Dermis blood vessel endothelial cell (primary cell): ENCODE data around the gene MGAT4B. TPM values are rescaled to one million over a fixed set of nuclear protein-coding genes. Genes with fewer than 3 reads are reported as not detected.
"Not testable (repeated sequence)": the region's sequence is repeated elsewhere in the genome, so short reads cannot be mapped to it uniquely, and the experiment has no call there.

Experiments used
- DNase-seq: peaks from one replicate; pipeline ENCODE4 v3.0.0; 2010
- total RNA-seq: library from RNA; depleted of rRNA; stranded (reverse); fragments of >200 nt; gene quantifications from 2 replicates; pipeline ENCODE4 v1.2.3, GENCODE V29; 2014

Gene MGAT4B
- total RNA-seq, 1 donor from 2014 or later, result 229 TPM

- DNase-seq, result no peak
Measured at GRCh38 chr5:179794171-179794570, 12.5 kb downstream of the MGAT4B start.

DNA sequence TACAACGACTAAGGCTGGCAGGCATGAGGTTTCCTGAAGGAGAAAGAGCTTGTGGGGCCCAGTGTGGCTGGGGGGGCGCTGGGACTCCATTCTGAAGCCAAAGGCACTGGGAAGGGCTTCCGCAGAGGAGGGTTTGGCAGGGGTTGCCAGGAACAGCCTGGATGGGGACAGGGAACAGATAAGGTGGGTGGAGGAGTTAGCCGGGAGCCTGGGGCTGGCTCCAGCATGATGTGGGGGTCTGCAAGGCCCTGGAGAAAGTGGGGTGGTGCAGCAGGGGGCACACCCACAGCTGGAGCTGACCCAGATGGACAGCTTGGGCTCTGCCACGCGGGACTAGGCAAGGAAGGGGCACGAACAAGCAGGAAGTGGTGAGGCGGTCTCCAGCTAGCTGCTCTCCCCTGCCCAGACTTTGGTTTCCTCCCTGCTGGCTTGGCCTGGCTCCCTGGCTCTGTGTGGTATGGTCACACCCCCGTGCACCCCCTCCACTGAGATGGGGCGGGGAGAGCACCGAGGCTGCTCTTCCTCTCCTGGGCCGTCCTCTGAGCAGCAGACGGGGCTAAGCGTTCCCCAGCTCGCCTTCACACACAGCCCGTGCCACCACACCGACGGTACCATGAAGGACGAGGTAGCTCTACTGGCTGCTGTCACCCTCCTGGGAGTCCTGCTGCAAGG, 13.1 kb downstream of the MGAT4B start, which contains the start of gene LTC4S:
Gene LTC4S, plus strand, starts transcription at position 519 of the 672 bp plus-strand sequence. Its CDS starts 95 bp downstream, at position 614.
- peak; percentile 44 for DNase-seq

DNA sequence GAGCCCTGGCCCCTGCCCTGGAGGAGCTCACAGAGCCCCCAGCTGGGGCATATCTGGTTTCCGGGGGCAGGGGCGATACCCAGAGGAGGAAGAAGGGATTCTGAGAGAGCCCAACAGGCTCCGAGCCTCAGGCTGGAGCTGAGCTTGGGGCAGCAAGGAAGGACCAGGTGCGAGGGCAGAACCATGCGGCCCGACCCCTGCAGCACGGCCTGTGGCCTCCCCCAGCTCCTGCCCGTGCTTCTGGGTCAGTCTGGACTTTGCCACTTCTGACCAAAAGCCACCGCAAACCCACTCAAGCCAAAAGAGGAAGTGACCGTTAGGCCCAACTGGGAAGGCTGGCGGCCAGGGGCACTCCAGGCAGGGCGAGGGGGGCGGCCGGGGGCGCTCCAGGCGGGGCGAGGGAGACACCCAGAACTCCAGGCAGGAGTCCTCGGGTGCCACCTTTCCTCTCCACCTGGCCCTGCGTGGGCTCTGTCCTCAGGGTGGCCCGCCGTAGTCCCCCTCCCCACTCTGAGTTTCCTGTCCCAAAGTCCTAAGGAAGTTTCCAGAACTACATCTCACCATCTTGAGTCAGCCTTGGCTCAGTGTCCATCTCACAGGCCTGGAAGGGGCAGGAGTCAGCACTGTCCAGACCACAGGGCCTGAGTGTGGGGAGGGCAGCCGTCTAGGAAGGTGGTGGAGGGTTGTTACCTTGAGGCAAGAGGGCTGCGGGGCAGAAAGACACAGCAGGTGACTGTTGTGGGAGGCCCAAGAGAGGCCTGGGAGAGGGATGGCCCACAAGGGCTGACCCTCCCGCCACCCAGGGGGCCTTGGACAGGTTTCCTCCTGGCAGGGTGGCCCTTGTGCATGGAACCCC, 13.8 kb downstream of the MGAT4B start:
- DNase-seq, result no peak

GRCh38 chr5:179791881-179792611, 14.6 kb downstream of the MGAT4B start:
- no peak for DNase-seq

DNA sequence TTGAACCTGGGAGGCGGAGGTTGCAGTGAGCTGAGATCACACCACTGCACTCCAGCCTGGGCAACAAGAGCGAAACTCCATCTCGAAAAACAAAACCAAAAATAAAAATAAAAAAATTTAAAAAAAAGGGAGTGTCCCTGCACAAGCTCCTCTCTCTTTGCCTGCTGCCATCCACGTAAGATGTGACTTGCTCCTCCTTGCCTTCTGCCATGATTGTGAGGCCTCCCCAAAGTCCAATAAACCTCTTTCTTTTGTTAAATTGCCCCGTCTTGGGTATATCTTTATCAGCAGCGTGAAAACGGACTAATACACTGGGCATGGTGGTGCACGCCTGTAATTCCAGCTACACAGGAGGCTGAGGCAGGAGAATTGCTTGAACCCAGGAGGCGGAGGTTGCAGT, 17.4 kb downstream of the MGAT4B start:
- DNase-seq, result not testable (repeated sequence)

DNA sequence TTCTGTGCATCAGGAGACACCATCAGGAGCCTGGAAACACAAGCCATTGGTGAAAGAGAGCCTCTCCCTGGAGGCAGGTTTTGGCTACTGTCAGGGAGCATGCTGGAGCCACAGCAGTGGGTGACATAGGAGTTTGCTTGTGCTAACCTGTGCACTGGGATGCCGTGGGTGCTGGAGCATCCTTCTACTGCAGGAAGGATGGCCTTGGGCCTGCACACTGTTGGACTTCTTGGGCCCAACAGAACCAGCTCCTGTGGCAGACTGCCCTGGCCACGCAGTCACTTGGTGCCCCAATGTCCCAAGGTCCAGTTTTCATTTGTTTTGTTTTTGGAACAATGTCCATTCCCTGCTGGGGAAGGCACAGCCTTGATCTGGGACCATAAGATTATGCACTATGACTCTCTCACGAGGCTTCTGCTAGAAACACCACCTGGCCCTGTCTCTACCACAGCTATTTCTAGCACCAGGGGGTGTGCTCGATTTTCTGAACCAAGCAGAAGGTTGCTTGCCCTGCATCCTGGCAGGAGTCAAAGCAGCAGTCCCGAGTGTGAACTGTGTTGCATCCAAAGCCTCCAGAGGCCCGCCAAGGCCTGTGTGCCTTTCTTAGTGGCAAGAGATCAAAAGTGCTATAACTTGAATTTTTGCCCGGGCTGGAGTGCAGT, 18.3 kb downstream of the MGAT4B start:
- no peak for DNase-seq

GRCh38 chr5:179786861-179787260, 19.8 kb downstream of the MGAT4B start:
- DNase-seq, result no peak

DNA sequence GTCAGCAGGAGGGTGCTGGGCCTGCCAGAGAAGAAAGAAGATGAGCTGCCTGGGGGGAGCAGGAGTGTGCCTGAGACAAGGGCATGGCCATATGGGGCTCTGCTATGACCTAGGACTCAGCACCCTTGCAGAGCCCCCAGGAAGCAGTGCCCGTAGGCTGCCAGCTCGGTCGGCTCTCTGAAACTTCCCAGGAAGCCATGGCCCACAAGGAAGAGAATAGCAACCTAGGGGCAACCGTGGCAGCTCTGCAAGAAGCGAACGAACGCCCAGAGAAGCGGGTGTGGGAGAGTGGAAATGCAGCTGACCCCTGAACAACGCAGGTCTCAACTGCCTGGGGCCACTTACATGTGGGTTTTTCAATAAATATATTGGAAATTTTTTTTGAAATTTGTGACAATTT, 23.5 kb downstream of the MGAT4B start:
- DNase-seq, result no peak

DNA sequence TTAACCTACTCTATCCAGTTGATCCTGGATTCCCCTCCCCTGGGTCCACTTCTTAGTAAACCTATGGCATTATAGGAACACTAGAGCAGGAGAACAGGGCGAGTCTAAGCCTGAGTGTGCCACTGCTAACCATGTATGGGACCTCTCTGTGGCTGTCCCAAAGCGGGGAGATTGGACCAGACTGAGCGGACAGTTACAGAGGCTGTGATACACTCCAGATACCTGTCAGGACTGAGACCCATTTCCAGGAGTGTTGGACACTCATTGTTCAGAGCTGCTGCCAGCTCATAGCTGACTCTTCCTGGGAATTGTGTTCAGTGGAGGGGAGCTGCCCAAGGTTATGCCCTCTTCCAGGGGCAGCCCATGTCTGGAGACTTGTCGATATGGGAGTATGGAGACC, 24.8 kb downstream of the MGAT4B start:
- no peak for DNase-seq

DNA sequence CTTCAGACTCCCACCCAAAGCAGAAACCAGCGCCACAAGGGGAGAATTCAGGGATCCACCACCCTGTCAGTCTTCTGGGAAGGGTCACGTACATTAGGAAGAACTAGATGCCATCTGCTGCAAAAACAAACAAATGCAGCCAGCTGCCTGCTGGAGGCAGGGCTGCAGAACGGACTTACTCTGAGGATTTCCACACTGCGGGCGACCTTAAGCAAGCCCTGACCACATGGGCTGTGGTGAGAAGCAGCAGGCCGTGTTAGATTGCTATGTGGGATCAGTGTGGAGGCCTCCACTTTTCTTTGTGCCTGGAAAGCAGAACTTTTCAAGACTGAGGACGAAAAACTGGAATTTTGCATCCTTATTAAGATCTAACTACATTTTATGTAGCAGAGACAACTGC, 26.3 kb downstream of the MGAT4B start:
- DNase-seq, result no peak

DNA sequence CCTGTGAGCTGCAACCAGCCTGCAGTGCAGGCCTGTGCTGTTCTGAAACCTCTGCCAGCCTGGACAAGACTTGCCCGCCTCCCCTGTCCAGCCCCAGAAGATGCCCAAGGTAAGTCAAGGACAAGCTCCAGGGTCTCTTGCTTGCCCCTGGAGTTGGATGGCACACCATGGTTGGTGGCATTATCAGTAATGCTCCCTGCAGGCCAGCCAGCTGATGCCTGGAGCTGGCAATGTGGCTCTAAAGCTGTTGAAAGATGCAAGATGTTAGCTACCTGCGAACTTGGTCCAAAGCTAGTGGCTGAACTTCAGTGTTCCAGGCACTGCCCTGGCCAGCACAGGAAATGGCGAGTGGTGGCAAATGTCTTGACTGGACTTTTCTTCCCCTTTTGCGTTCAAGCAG, 26.8 kb downstream of the MGAT4B start:
- no peak for DNase-seq

GRCh38 chr5:179778591-179778990, 28.1 kb downstream of the MGAT4B start:
- no peak for DNase-seq

- DNase-seq, result peak; percentile 40
Measured at GRCh38 chr5:179777909-179778308, 28.8 kb downstream of the MGAT4B start.

DNA sequence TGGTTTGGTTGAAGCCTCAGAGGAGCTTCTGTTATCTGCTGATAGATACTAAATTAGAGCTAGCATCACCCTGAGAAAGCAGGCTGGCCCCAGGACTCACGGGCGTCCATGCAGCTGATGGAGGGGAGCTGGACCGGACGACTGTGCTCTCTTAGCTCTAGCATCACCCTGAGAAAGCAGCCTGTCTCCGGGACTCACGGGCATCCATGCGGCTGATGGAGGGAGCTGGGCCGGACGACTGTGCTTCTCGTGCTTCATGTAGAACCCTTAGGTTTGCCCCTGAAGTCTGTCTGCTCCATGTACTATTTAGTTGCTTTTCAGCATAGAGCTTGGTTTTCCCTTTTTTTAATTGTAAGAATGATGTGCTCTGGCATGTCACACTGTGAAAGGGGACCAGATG, 29.2 kb downstream of the MGAT4B start:
- DNase-seq, result no peak

DNA sequence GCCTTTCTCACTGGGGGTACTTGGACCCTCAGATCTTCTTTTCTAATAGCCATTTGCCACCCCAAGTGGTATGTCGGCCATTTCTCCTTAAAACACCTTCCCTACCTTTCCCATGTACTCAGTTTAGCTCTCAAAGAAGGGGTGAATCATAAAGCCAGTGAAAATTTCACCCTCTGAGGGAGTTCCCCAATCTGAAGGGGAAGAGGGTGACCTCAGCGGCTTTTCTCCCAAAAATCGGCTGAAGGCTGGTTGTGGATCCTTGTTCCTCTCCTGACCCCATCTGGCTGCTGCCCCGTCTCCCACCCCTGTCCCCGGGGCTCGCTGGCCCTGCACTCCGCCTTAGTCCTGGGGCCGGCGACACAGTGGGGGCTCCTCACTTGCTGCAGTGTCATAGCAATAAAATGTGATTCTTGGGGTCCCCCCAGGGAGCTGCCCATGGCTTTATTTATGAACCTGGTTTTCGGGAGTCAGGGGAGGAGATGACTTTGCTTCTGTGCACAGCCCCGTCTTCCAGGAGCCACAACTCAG, 30.2 kb downstream of the MGAT4B start:
- no peak for DNase-seq

DNA sequence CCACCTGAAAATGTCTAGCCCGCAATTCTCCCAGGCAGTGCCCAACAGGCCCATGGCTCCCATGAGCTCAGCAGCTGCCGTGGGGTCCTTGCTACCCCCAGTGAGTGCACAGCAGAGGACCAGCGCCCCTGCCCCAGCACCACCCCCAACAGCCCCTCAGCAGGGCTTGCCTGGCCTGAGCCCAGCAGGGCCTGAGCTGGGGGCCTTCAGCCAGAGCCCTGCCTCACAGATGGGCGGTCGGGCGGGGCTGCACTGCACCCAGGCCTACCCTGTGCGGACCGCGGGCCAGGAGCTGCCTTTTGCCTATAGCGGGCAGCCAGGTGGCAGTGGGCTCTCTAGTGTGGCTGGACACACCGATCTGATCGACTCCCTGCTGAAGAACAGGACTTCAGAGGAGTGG, 32.2 kb downstream of the MGAT4B start:
- no peak for DNase-seq

DNA sequence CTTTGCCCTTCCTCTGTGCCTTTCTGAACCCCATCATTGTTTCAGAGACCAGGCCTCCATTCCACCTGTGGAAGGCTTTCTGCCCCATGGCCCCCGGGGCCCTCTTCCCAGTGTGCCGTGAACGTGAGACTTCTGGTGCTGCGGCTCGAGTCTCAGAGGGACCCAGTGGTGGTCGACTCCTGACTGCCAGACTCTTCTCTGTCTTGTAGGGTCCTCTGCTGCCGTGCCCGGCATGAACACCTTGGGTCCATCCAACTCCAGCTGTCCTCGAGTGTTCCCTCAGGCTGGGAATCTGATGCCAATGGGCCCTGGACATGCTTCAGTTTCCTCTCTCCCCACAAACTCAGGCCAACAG, 33.0 kb downstream of the MGAT4B start:
- DNase-seq, result no peak

DNA sequence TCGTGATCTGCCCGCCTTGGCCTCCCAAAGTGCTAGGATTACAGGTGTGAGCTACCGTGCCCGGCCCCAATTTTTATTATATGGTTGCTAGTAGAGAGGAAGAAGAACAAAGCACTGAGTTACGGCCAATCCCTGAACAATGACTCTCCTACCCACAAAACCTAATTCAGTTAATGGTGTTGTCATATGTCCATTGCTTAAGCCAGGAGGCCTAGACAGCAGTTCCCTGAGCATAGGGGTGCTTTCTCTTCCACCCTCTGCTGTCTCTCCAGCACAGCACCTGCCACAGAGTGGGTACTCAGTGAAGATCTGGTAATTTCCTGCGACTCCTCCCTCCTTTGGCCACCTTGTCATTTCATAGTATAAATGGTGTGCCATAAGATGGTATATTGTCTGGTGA, 34.3 kb downstream of the MGAT4B start:
- DNase-seq, result no peak

- DNase-seq, result no peak
Measured at GRCh38 chr5:179771311-179771895, 35.3 kb downstream of the MGAT4B start.

- DNase-seq, result no peak
Measured at GRCh38 chr5:179769796-179770195, 36.9 kb downstream of the MGAT4B start.

GRCh38 chr5:179769271-179769670, 37.4 kb downstream of the MGAT4B start:
- DNase-seq, result no peak
